ENCODE measurements around the gene FLOT1. TPM values are rescaled to one million over a fixed set of nuclear protein-coding genes. Genes with fewer than 3 reads are reported as not detected.

The FLOT1 gene
- total and polyA plus RNA-seq, 9 of the 15 experiments (the other 6 are each of a cell fraction or from before 2014, with no cell fraction given): 11.7 to 149 (median 118) TPM

DNA sequence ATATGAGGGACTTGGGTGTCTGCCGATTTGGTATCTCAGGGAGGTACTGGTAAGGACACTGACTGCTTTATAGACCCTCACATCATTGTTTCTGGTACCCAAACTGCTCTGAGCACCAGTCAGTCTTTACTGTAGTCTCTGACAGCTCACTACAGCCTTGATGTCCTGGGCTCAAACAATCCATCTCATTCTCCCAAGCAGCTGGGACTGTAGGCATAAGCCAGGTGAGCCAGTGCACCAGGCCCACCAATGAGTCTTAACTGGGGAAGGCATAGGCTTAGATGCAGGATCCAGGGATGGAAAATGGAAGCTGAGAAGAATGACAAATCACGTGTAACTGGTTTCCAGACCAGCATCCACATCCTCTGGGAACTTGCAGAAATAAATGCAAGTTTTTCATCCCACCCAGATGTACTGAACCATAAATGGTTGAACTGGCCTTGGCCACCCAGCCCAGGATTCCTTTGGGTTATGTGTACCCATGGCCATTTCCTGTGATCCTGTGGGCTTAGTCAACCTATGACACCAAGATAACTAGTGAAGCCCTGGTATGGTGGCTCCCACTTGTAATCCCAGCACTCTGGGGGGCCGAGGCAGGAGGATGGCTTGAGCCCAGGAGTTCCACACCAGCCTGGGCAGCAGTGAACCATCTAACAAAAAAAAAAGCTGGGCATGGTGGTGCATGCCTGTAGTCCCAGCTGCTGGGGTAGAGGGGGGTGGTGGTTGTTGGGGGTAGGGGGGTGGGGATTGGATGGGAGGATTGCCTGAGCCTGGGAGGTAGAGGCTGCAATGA is 16.6 kb downstream of the FLOT1 start (continued):
- TF ChIP-seq SMAD3 (CRISPR knock-in tag; conservative IDR thresholded peaks at IDR 0.05) (peak; percentile 10; the same call in 1 of the 2 replicates), ELF2 (CRISPR knock-in tag; IDR thresholded peaks at IDR 0.05) (0 out of 2 replicates have a peak, but pooled peaks have one; percentile 21), SMAD1 (IDR thresholded peaks at IDR 0.05; ENCODE audit: low read depth, low read length, partially characterized antibody) (peak; percentile 7), SMAD4 (CRISPR knock-in tag; conservative IDR thresholded peaks at IDR 0.05) (no peak), ZNF644 (tag; IDR thresholded peaks at IDR 0.05; ENCODE audit: low read depth) (no peak), ZNF23 (CRISPR knock-in tag; IDR thresholded peaks at IDR 0.05) (0 out of 2 replicates have a peak, but pooled peaks have one; percentile 17), NRF1 (conservative IDR thresholded peaks at IDR 0.05 in 1 of 2, IDR thresholded peaks at IDR 0.05 in 1 of 2) (no peak), NFATC3 (IDR thresholded peaks at IDR 0.05) (no peak), ILF3 (IDR thresholded peaks at IDR 0.05; ENCODE audit: borderline replicate concordance) (peak; percentile 92)
- TF ChIP-seq, protein P1, sequence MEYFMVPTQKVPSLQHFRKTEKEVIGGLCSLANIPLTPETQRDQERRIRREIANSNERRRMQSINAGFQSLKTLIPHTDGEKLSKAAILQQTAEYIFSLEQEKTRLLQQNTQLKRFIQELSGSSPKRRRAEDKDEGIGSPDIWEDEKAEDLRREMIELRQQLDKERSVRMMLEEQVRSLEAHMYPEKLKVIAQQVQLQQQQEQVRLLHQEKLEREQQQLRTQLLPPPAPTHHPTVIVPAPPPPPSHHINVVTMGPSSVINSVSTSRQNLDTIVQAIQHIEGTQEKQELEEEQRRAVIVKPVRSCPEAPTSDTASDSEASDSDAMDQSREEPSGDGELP (CRISPR knock-in tag; IDR thresholded peaks at IDR 0.05; ENCODE audit: borderline replicate concordance): peak; percentile 61
- TF ChIP-seq, protein P2, sequence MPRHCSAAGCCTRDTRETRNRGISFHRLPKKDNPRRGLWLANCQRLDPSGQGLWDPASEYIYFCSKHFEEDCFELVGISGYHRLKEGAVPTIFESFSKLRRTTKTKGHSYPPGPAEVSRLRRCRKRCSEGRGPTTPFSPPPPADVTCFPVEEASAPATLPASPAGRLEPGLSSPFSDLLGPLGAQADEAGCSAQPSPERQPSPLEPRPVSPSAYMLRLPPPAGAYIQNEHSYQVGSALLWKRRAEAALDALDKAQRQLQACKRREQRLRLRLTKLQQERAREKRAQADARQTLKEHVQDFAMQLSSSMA (CRISPR knock-in tag; IDR thresholded peaks at IDR 0.05): peak; percentile 78; the same call in 1 of the 2 replicates
- TF ChIP-seq, protein P3, sequence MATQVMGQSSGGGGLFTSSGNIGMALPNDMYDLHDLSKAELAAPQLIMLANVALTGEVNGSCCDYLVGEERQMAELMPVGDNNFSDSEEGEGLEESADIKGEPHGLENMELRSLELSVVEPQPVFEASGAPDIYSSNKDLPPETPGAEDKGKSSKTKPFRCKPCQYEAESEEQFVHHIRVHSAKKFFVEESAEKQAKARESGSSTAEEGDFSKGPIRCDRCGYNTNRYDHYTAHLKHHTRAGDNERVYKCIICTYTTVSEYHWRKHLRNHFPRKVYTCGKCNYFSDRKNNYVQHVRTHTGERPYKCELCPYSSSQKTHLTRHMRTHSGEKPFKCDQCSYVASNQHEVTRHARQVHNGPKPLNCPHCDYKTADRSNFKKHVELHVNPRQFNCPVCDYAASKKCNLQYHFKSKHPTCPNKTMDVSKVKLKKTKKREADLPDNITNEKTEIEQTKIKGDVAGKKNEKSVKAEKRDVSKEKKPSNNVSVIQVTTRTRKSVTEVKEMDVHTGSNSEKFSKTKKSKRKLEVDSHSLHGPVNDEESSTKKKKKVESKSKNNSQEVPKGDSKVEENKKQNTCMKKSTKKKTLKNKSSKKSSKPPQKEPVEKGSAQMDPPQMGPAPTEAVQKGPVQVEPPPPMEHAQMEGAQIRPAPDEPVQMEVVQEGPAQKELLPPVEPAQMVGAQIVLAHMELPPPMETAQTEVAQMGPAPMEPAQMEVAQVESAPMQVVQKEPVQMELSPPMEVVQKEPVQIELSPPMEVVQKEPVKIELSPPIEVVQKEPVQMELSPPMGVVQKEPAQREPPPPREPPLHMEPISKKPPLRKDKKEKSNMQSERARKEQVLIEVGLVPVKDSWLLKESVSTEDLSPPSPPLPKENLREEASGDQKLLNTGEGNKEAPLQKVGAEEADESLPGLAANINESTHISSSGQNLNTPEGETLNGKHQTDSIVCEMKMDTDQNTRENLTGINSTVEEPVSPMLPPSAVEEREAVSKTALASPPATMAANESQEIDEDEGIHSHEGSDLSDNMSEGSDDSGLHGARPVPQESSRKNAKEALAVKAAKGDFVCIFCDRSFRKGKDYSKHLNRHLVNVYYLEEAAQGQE (IDR thresholded peaks at IDR 0.05; ENCODE audit: borderline replicate concordance): no peak
- TF ChIP-seq, protein P3 (CRISPR knock-in tag; IDR thresholded peaks at IDR 0.05; ENCODE audit: low read depth): peak; percentile 59; the same call in 1 of the 2 replicates
- TF ChIP-seq, protein P4, sequence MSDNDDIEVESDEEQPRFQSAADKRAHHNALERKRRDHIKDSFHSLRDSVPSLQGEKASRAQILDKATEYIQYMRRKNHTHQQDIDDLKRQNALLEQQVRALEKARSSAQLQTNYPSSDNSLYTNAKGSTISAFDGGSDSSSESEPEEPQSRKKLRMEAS (CRISPR knock-in tag; IDR thresholded peaks at IDR 0.05): peak; percentile 27; the same call in 1 of the 2 replicates
- TF ChIP-seq, protein P5, sequence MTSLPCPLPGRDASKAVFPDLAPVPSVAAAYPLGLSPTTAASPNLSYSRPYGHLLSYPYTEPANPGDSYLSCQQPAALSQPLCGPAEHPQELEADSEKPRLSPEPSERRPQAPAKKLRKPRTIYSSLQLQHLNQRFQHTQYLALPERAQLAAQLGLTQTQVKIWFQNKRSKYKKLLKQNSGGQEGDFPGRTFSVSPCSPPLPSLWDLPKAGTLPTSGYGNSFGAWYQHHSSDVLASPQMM (CRISPR knock-in tag; IDR thresholded peaks at IDR 0.05): no peak
